A172 (cell line): Measurements from ENCODE around the gene MAGI2. TPM values are rescaled to one million over a fixed set of nuclear protein-coding genes. Genes with fewer than 3 reads are reported as not detected.

ENCODE experiments used
- DNase-seq: peaks from one replicate; pipeline ENCODE4 v3.0.0-alpha.2; 2015; ENCODE audit warnings: low spot score
- total RNA-seq: library from RNA; depleted of rRNA; stranded (reverse); fragments of >200 nt; shearing (Covaris generic); gene quantifications from 2 replicates; pipeline ENCODE4 v1.2.3, GENCODE V29; 2014

The MAGI2 gene
- total RNA-seq, 1 experiment from 2014 or later: 1.5 TPM

- DNase-seq: no peak
Observed at GRCh38 chr7:79257959-79258358, 195.5 kb downstream of the MAGI2 start.

GRCh38 chr7:79245623-79246249, 207.7 kb downstream of the MAGI2 start:
- DNase-seq: no peak

- no peak for DNase-seq
Observed at GRCh38 chr7:79244482-79244881, 209.0 kb downstream of the MAGI2 start.

- DNase-seq: peak; percentile 54
Observed at GRCh38 chr7:79241288-79242060, 212.0 kb downstream of the MAGI2 start.

- DNase-seq: no peak
Observed at GRCh38 chr7:79240413-79240812, 213.1 kb downstream of the MAGI2 start.

- no peak for DNase-seq
Observed at GRCh38 chr7:79236352-79237028, 217.0 kb downstream of the MAGI2 start.

- peak; percentile 40 for DNase-seq
Observed at GRCh38 chr7:79227044-79227443, 226.4 kb downstream of the MAGI2 start.

GRCh38 chr7:79221211-79221610, 232.3 kb downstream of the MAGI2 start:
- DNase-seq: no peak

- no peak for DNase-seq
Observed at GRCh38 chr7:79217976-79218626, 235.4 kb downstream of the MAGI2 start.

- DNase-seq: peak; percentile 34
Observed at GRCh38 chr7:79217468-79217867, 236.0 kb downstream of the MAGI2 start.

GRCh38 chr7:79216236-79216635, 237.2 kb downstream of the MAGI2 start:
- no peak for DNase-seq

GRCh38 chr7:79212334-79212733, 241.1 kb downstream of the MAGI2 start:
- DNase-seq: no peak

- no peak for DNase-seq
Observed at GRCh38 chr7:79211724-79212123, 241.7 kb downstream of the MAGI2 start.

- DNase-seq: no peak
Observed at GRCh38 chr7:79199961-79200360, 253.5 kb downstream of the MAGI2 start.

GRCh38 chr7:79199266-79199665, 254.2 kb downstream of the MAGI2 start:
- no peak for DNase-seq

- DNase-seq: no peak
Observed at GRCh38 chr7:79185605-79186004, 267.9 kb downstream of the MAGI2 start.

- no peak for DNase-seq
Observed at GRCh38 chr7:79182283-79182682, 271.2 kb downstream of the MAGI2 start.

GRCh38 chr7:79180533-79180932, 272.9 kb downstream of the MAGI2 start:
- no peak for DNase-seq

GRCh38 chr7:79176859-79177477, 276.5 kb downstream of the MAGI2 start:
- DNase-seq: peak; percentile 53

- DNase-seq: no peak
Observed at GRCh38 chr7:79175374-79175773, 278.1 kb downstream of the MAGI2 start.

GRCh38 chr7:79165225-79165624, 288.2 kb downstream of the MAGI2 start:
- no peak for DNase-seq
